Measurements from ENCODE around the gene LGALS7.

Gene LGALS7

DNA sequence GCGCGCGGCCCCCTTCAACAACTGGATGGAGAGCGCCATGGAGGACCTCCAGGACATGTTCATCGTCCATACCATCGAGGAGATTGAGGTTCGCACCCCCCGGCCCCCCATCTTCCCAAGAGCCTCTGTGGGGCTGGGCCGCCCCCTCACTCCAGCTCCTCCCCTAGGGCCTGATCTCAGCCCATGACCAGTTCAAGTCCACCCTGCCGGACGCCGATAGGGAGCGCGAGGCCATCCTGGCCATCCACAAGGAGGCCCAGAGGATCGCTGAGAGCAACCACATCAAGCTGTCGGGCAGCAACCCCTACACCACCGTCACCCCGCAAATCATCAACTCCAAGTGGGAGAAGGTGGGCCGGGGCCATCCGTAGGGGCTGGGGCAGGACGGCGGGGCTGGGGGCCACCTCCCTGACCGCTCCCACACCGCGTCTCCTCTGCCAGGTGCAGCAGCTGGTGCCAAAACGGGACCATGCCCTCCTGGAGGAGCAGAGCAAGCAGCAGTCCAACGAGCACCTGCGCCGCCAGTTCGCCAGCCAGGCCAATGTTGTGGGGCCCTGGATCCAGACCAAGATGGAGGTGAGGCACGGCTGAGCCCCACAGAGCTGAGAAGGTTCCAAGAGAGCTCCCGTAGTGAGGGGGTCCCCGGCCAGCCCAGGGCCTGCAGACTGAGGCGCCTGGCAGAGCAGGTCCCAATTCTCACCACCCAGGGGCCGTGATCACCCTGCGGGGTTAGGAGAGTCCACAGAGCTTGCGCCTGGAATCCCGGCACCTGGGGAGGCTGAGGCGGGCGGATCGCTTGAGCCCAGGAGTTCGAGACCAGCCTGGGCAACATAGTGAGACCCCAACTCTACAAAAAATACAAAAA, 49.1 kb downstream of the LGALS7 start:
- DNase-seq (ENCODE audit: low spot score): no peak
- in situ Hi-C loops (cut with MboI; ENCODE audit: low pct_unique_long_range_greater_than_20kb, low sequenced_read_pairs, unreplicated experiment): no loop called here
- TF ChIP-seq, protein P1, sequence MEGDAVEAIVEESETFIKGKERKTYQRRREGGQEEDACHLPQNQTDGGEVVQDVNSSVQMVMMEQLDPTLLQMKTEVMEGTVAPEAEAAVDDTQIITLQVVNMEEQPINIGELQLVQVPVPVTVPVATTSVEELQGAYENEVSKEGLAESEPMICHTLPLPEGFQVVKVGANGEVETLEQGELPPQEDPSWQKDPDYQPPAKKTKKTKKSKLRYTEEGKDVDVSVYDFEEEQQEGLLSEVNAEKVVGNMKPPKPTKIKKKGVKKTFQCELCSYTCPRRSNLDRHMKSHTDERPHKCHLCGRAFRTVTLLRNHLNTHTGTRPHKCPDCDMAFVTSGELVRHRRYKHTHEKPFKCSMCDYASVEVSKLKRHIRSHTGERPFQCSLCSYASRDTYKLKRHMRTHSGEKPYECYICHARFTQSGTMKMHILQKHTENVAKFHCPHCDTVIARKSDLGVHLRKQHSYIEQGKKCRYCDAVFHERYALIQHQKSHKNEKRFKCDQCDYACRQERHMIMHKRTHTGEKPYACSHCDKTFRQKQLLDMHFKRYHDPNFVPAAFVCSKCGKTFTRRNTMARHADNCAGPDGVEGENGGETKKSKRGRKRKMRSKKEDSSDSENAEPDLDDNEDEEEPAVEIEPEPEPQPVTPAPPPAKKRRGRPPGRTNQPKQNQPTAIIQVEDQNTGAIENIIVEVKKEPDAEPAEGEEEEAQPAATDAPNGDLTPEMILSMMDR (IDR thresholded peaks at IDR 0.05; ENCODE audit: extremely low read depth, insufficient read depth, missing control alignments): no peak

- in situ Hi-C loops (cut with MboI; ENCODE audit: low pct_unique_long_range_greater_than_20kb, low sequenced_read_pairs, unreplicated experiment): no loop called here
- TF ChIP-seq, protein P1 (IDR thresholded peaks at IDR 0.05; ENCODE audit: extremely low read depth, insufficient read depth, missing control alignments): no peak
- DNase-seq (ENCODE audit: low spot score): no peak
Measured at GRCh38 chr19:38723606-38723965, 49.7 kb downstream of the LGALS7 start.

DNA sequence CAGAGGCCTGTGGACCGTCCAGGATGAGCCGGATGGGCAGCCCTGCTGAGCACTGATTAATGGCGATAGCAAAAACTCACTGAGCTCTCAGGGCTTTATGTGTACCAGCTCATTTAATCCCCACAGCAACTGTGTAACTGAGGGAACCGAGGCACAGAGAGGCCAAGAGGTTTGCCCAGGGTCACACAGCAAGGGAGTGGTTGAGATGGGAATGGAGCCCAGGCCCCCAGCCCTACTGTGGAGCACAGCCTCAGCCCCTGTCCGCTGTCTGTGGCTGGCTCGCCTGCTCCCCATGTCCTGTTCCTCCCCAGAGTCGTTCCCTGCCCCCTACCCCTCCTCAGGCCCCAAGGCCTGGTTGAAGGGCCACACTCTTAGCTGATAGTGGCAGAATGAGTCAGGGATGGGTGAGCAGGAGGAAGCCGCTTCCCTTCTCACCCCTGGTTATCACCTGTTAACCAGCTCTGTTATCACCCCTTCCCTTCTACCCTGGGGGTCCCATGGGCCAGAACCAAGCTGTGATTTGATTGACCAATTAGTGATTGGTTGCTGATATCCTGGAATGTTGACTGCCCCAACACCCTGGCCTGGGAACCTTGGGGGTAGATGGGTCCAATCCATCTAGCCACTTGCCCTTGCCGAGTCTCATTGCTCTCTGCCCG, 50.2 kb downstream of the LGALS7 start:
- in situ Hi-C loops (cut with MboI; ENCODE audit: low pct_unique_long_range_greater_than_20kb, low sequenced_read_pairs, unreplicated experiment): no loop called here

DNA sequence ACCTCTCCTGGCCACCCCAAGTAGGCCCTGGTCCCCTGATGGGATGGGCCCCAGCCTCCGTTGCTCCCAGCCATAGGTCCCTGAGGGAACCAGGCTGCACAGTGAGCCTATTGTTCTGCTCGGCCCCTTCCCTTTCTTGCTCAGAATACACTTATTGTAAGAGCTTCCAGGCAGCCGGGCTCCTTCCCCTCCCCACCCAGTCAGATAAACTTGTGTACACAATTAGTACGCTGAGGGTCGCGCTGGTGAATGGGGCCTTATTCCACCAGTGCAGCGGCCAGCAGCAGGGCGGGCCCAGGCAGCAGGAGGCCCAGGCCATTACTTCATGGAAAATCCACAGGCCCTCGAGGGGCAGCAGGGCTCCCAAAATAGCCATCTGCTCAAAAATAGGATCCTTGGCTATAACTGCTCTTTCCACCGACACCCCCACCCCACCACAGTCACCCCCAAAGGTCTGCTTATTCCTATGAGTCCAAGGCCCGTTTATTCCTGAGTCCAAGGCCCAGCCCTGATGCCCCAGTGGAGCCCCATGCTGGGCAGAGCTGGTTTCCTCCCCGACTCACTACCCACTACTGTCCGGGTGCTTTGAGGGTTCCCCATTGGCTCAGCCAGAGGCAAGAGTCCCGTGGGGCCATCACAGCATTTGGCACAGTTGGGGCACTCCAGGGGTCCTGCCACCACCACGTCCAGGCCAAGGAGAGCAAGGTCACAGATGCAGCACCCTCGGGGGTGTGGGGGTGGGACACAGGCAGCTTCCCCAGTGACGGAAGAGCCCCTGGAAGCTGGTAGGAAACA, 51.1 kb downstream of the LGALS7 start:
- TF ChIP-seq, protein P1 (IDR thresholded peaks at IDR 0.05; ENCODE audit: extremely low read depth, insufficient read depth, missing control alignments): no peak
- in situ Hi-C loops (cut with MboI; ENCODE audit: low pct_unique_long_range_greater_than_20kb, low sequenced_read_pairs, unreplicated experiment): no loop called here
- DNase-seq (ENCODE audit: low spot score): no peak

More for the DNA sequence above, 50.2 kb downstream of the LGALS7 start:
- TF ChIP-seq, protein P1 (IDR thresholded peaks at IDR 0.05; ENCODE audit: extremely low read depth, insufficient read depth, missing control alignments): no peak
- no peak for DNase-seq (ENCODE audit: low spot score)

DNA sequence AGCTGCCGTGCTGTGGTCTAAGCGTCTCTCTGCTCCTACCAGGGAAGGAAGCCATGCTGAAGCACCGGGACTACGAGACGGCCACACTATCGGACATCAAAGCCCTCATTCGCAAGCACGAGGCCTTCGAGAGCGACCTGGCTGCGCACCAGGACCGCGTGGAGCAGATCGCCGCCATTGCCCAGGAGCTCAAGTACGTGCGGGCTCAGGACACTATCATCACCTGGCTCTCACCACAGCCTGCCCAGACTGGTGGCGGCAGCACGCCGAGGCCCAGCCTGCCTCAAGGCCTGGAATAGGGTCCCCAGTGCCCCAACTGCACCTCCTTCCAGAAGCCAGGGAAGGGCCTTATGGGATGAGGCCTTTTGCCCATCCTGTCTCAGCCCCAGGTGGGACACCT, 51.8 kb downstream of the LGALS7 start:
- in situ Hi-C loops (cut with MboI; ENCODE audit: low pct_unique_long_range_greater_than_20kb, low sequenced_read_pairs, unreplicated experiment): no loop called here
- TF ChIP-seq, protein P1 (IDR thresholded peaks at IDR 0.05; ENCODE audit: extremely low read depth, insufficient read depth, missing control alignments): no peak

More for the DNA sequence above, 51.8 kb downstream of the LGALS7 start:
- no peak for DNase-seq (ENCODE audit: low spot score)

All from GM13977 (cell line).